ENCODE data around the gene POLR2L.

GRCh38 chr11:863910-864827 is 21.8 kb upstream of the POLR2L start:
- TF ChIP-seq CTCF (IDR thresholded peaks at IDR 0.05) (no peak), POLR2A (IDR thresholded peaks at IDR 0.05) (no peak)

Measured in body of pancreas (tissue), 4 donors.